Keratinocyte (primary cell): ENCODE results near the gene AMZ1. TPM values are rescaled to one million over a fixed set of nuclear protein-coding genes. Genes with fewer than 3 reads are reported as not detected.

Source experiments
- DNase-seq: peaks from one replicate; pipeline ENCODE4 v3.0.0-alpha.2; 2011; ENCODE audit warnings: low read depth, missing footprints, low spot score
- FAIRE-seq: peaks from 2 replicates; lab custom pipeline; 2011; peaks lifted over from hg19 to GRCh38; lab: Jason Lieb, UNC
- H2AFZ ChIP-seq: 2 replicates; pipeline ENCODE4 v1.6.0; 2012; ENCODE audit warnings: low read length, control low read depth, inconsistent platforms; ENCODE audit not compliant: control insufficient read depth
- H3K27ac ChIP-seq: 2 replicates; pipeline ENCODE4 v1.5.1; 2011; ENCODE audit warnings: low read length; ENCODE audit not compliant: control insufficient read depth, insufficient read depth
- H3K27me3 ChIP-seq: 3 replicates; pipeline ENCODE4 v1.6.0; 2011; ENCODE audit warnings: low read length; ENCODE audit not compliant: control insufficient read depth, insufficient read depth; ENCODE audit errors: extremely low read depth
- H3K36me3 ChIP-seq, 2 experiments: 2 replicates in 1 of 2; 3 replicates in 1 of 2; pipeline ENCODE4 v1.5.1; 2011; ENCODE audit warnings: low read length in 2 of 2, mild to moderate bottlenecking in 1 of 2; ENCODE audit not compliant: control insufficient read depth in 2 of 2, insufficient read depth in 2 of 2; ENCODE audit errors: extremely low read depth in 1 of 2
- H3K4me1 ChIP-seq: 3 replicates; pipeline ENCODE4 v1.5.1; 2011; ENCODE audit warnings: low read length; ENCODE audit not compliant: control insufficient read depth, insufficient read depth; ENCODE audit errors: extremely low read depth
- H3K4me2 ChIP-seq: 3 replicates; pipeline ENCODE4 v1.6.0; 2011; ENCODE audit warnings: low read depth, low read length; ENCODE audit not compliant: control insufficient read depth, insufficient read depth; ENCODE audit errors: extremely low read depth
- H3K4me3 ChIP-seq, 3 experiments: fragments of 200-600 bp in 1 of 3; sonication (generic) in 1 of 3; 2 replicates in 2 of 3; 3 replicates in 1 of 3; pipeline ENCODE4 v1.5.1; 2011 to 2016; ENCODE audit warnings: low read length in 3 of 3, mild to moderate bottlenecking in 3 of 3, control low read depth in 2 of 3, inconsistent platforms in 1 of 3, low read depth in 1 of 3, mixed read lengths in 1 of 3, mixed run types in 1 of 3, moderate library complexity in 1 of 3; ENCODE audit not compliant: control insufficient read depth in 2 of 3, insufficient read depth in 2 of 3; ENCODE audit errors: extremely low read depth in 1 of 3
- H3K79me2 ChIP-seq: 2 replicates; pipeline ENCODE4 v1.6.0; 2012; ENCODE audit warnings: low read length; ENCODE audit not compliant: control insufficient read depth, insufficient read depth
- H3K9ac ChIP-seq: 3 replicates; pipeline ENCODE4 v1.6.0; 2011; ENCODE audit warnings: low read length; ENCODE audit not compliant: control insufficient read depth, insufficient read depth; ENCODE audit errors: extremely low read depth
- H3K9me1 ChIP-seq: 3 replicates; pipeline ENCODE4 v1.6.0; 2011; ENCODE audit warnings: low read length; ENCODE audit not compliant: control insufficient read depth, insufficient read depth; ENCODE audit errors: extremely low read depth
- H3K9me3 ChIP-seq: 2 replicates; pipeline ENCODE4 v1.5.1; 2012; ENCODE audit warnings: low read depth, low read length; ENCODE audit not compliant: control insufficient read depth
- H4K20me1 ChIP-seq: 3 replicates; pipeline ENCODE4 v1.6.0; 2011; ENCODE audit warnings: low read length; ENCODE audit not compliant: control insufficient read depth, insufficient read depth; ENCODE audit errors: extremely low read depth
- EZH2 ChIP-seq: IDR thresholded peaks from one replicate; pipeline ENCODE4 v1.6.1; 2012; ENCODE audit warnings: inconsistent platforms, mild to moderate bottlenecking, low read length, moderate library complexity
- dilution Hi-C: fragments of 300-500 bp; cut with MboI; formaldehyde crosslinking; loops from one replicate; pipeline ENCODE4 v1.7.0; 2020; ENCODE audit warnings: low sequenced_read_pairs; ENCODE audit not compliant: extremely low pct_ligation_motif_present
- polyA plus RNA-seq, 5 experiments: library from polyadenylated mRNA; depleted of rRNA in 3 of 5; stranded (reverse) in 3 of 5; stranded (forward) in 1 of 5; unstranded in 1 of 5; fragments of >200 nt; gene quantifications; 1 replicate in 1 of 5; 2 replicates in 3 of 5; 3 replicates in 1 of 5; pipeline versions ENCODE4 v1.2.1 to v1.2.3, GENCODE V29; 2011 to 2012; ENCODE audit warnings: missing spikeins in 2 of 5, low read depth in 1 of 5, low replicate concordance in 1 of 5
- TF ChIP-seq, protein P1 (sequence below), 3 experiments: IDR thresholded peaks in 1 of 3; conservative IDR thresholded peaks in 1 of 3; optimal IDR thresholded peaks in 1 of 3; 2 replicates in 2 of 3; 3 replicates in 1 of 3; pipeline versions ENCODE3 to v1.5.1; 2011; ENCODE audit warnings: low read length in 3 of 3, mild to moderate bottlenecking in 3 of 3, moderate library complexity in 2 of 3, control low read depth in 1 of 3, inconsistent platforms in 1 of 3; ENCODE audit not compliant: insufficient read depth in 2 of 3; ENCODE audit errors: extremely low read depth in 1 of 3

Gene AMZ1
- polyA plus RNA-seq, 1 donor (not counting 4 experiments of a cell fraction or from before 2014, with no cell fraction given): 0.04 TPM

GRCh38 chr7:2709553-2710285 is 21.7 kb downstream of the AMZ1 start:
- Histone ChIP-seq H3K27me3 (peaks cover 3% of the 10 kb centered on the region), H3K9me3 (no peaks in the 10 kb centered on the region), H3K4me2 (peak overlapping the region; percentile 8), H3K27ac (no peak overlapping the region), H3K4me1 (no peaks in the 10 kb centered on the region), H3K36me3 (peaks cover 0 to 7% of the 10 kb centered on the region in 2 experiments), H3K4me3 (no peak overlapping the region), H4K20me1 (no peaks in the 10 kb centered on the region), H3K79me2 (no peaks in the 10 kb centered on the region), H2AFZ (no peak overlapping the region), H3K9me1 (no peaks in the 10 kb centered on the region), H3K9ac (no peak overlapping the region)
- dilution Hi-C loops: no loop called here
- FAIRE-seq (no peak), DNase-seq (peak; percentile 42)
- no peak for TF ChIP-seq EZH2
- TF ChIP-seq, protein P1, sequence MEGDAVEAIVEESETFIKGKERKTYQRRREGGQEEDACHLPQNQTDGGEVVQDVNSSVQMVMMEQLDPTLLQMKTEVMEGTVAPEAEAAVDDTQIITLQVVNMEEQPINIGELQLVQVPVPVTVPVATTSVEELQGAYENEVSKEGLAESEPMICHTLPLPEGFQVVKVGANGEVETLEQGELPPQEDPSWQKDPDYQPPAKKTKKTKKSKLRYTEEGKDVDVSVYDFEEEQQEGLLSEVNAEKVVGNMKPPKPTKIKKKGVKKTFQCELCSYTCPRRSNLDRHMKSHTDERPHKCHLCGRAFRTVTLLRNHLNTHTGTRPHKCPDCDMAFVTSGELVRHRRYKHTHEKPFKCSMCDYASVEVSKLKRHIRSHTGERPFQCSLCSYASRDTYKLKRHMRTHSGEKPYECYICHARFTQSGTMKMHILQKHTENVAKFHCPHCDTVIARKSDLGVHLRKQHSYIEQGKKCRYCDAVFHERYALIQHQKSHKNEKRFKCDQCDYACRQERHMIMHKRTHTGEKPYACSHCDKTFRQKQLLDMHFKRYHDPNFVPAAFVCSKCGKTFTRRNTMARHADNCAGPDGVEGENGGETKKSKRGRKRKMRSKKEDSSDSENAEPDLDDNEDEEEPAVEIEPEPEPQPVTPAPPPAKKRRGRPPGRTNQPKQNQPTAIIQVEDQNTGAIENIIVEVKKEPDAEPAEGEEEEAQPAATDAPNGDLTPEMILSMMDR (optimal IDR thresholded peaks at IDR 0.05 in 1 of 3, IDR thresholded peaks at IDR 0.05 in 1 of 3, conservative IDR thresholded peaks at IDR 0.05 in 1 of 3; ENCODE audit: extremely low read depth in 1 of 3, insufficient read depth in 2 of 3, low read length in 3 of 3): peak; percentile 87 to 100 (median 88)

GRCh38 chr7:2710286-2710655 is 22.3 kb downstream of the AMZ1 start:
- Histone ChIP-seq H3K9ac (no peak overlapping the region), H3K4me1 (no peaks in the 10 kb centered on the region), H3K9me3 (no peaks in the 10 kb centered on the region), H3K79me2 (no peaks in the 10 kb centered on the region), H3K9me1 (no peaks in the 10 kb centered on the region), H4K20me1 (no peaks in the 10 kb centered on the region), H3K4me3 (no peak overlapping the region), H3K27me3 (peaks cover 3% of the 10 kb centered on the region), H3K4me2 (no peak overlapping the region), H3K27ac (no peak overlapping the region), H2AFZ (no peak overlapping the region), H3K36me3 (peaks cover 0 to 9% of the 10 kb centered on the region in 2 experiments)
- TF ChIP-seq, protein P1 (optimal IDR thresholded peaks at IDR 0.05 in 1 of 3, IDR thresholded peaks at IDR 0.05 in 1 of 3, conservative IDR thresholded peaks at IDR 0.05 in 1 of 3; ENCODE audit: extremely low read depth in 1 of 3, insufficient read depth in 2 of 3, low read length in 3 of 3): no peak
- no peak for TF ChIP-seq EZH2
- DNase-seq (no peak), FAIRE-seq (no peak)
- dilution Hi-C loops: no loop called here
